Esophagus squamous epithelium (tissue), 5 donors: ENCODE data around the gene CNP. TPM values are rescaled to one million over a fixed set of nuclear protein-coding genes. Genes with fewer than 3 reads are reported as not detected.

Experiments used
- DNase-seq: peaks from one replicate; lab custom pipeline; 2025; lab: John Stamatoyannopoulos, UW
- H3K27ac ChIP-seq, 4 donors: fragments of 200-600 bp; sonication (generic); one replicate each; pipeline ENCODE4 v1.5.1; 2016 to 2019; ENCODE audit warnings: mild to moderate bottlenecking in 1 of 4
- H3K27me3 ChIP-seq, 4 donors: fragments of 200-600 bp; sonication (generic); 1 replicate in 3 of 4; 2 replicates in 1 of 4; pipeline versions ENCODE4 v1.5.1 to v1.6.0; 2017 to 2021; ENCODE audit warnings: antibody characterized with exemption in 1 of 4
- H3K36me3 ChIP-seq, 3 donors: fragments of 200-600 bp; sonication (generic); one replicate each; pipeline ENCODE4 v1.5.1; 2016 to 2019
- H3K4me1 ChIP-seq, 3 donors: fragments of 200-600 bp; sonication (generic); one replicate each; pipeline ENCODE4 v1.5.1; 2017 to 2019
- H3K4me3 ChIP-seq, 4 donors: fragments of 200-600 bp; sonication (generic); 1 replicate in 3 of 4; 2 replicates in 1 of 4; pipeline ENCODE4 v1.5.1; 2016 to 2019; ENCODE audit warnings: mild to moderate bottlenecking in 2 of 4, moderate library complexity in 1 of 4
- H3K9me3 ChIP-seq, 3 donors: fragments of 200-600 bp; sonication (generic); one replicate each; pipeline ENCODE4 v1.5.1; 2016 to 2019
- CTCF ChIP-seq, 6 experiments: fragments of 450-650 bp in 4 of 6; fragments of 200-600 bp in 2 of 6; sonication (generic) in 2 of 6; IDR thresholded peaks; one replicate each; pipeline ENCODE4 v1.5.1; 2016 to 2019; ENCODE audit warnings: antibody characterized with exemption in 6 of 6, mild to moderate bottlenecking in 4 of 6, moderate library complexity in 4 of 6
- POLR2A ChIP-seq, 4 donors: fragments of 450-650 bp; IDR thresholded peaks; one replicate each; pipeline ENCODE4 v1.6.1; 2017; ENCODE audit warnings: antibody characterized with exemption in 4 of 4, mild to moderate bottlenecking in 4 of 4, moderate library complexity in 3 of 4
- WGBS, 2 donors: methylation state at CpG; one replicate each; pipeline ENCODE4 v1.1.5; 2018; 5-methylcytosine and 5-hydroxymethylcytosine counted together
- intact Hi-C: fragments of 100-400 bp; cut with DNase I; formaldehyde crosslinking; loops from one replicate; pipeline ENCODE4 v1.15.0; 2022
- total RNA-seq, 4 donors: library from RNA; depleted of rRNA; stranded (reverse); fragments of >200 nt; gene quantifications; one replicate each; pipeline ENCODE4 v1.1.0, GENCODE V29; 2016
- donor health status: DM: yes; HTN: yes; CAD: no.

Gene CNP
- total RNA-seq, 4 donors from 2014 or later = 45.3 to 66.0 (median 53.0) TPM

- no peaks in the 10 kb centered on the region for H3K9me3 ChIP-seq
- intact Hi-C loops = loop anchor here (5.0 kb wide), 1 partner anchor 44 kb away; no protein-coding TSS in a partner anchor
- H3K36me3 ChIP-seq = peaks cover 0 to 59% (median 29%) of the 10 kb centered on the region in 3 donors
- TF ChIP-seq POLR2A (IDR thresholded peaks at IDR 0.05) (no peak), CTCF (IDR thresholded peaks at IDR 0.05) (no peak)
- H3K27ac ChIP-seq = no peak overlapping the region
- no peak for DNase-seq
- H3K27me3 ChIP-seq = no peaks in the 10 kb centered on the region
- H3K4me3 ChIP-seq = peak overlapping the region in 1 of 4 donors; percentile 96
- H3K4me1 ChIP-seq = peaks cover 41 to 85% (median 53%) of the 10 kb centered on the region in 3 donors
- WGBS, 2 donors = 82 to 87% methylated on average over 3 to 4 of the region's 10 CpGs
These were observed 2.1 kb downstream of the CNP start for GRCh38 chr17:41968676-41969075.

GRCh38 chr17:41970901-41971331, 4.3 kb downstream of the CNP start:
- intact Hi-C loops = no loop called here
- TF ChIP-seq POLR2A (IDR thresholded peaks at IDR 0.05) (no peak), CTCF (IDR thresholded peaks at IDR 0.05) (no peak)
- H3K4me3 ChIP-seq = no peak overlapping the region
- DNase-seq = no peak
- peaks cover 57 to 94% (median 58%) of the 10 kb centered on the region in 3 donors for H3K4me1 ChIP-seq
- H3K36me3 ChIP-seq = peaks cover 11 to 81% (median 43%) of the 10 kb centered on the region in 3 donors
- no peaks in the 10 kb centered on the region for H3K9me3 ChIP-seq
- no peaks in the 10 kb centered on the region for H3K27me3 ChIP-seq
- 66 to 86% methylated on average over 5 of the region's 5 CpGs for WGBS, 2 donors
- no peak overlapping the region for H3K27ac ChIP-seq

- no peaks in the 10 kb centered on the region for H3K9me3 ChIP-seq
- no peak overlapping the region for H3K4me3 ChIP-seq
- intact Hi-C loops = no loop called here
- no peak for DNase-seq
- no peaks in the 10 kb centered on the region for H3K27me3 ChIP-seq
- H3K27ac ChIP-seq = peak overlapping the region in 2 of 4 donors; percentile 88
- H3K36me3 ChIP-seq = peaks cover 16 to 92% (median 46%) of the 10 kb centered on the region in 3 donors
- H3K4me1 ChIP-seq = peaks cover 65 to 98% (median 66%) of the 10 kb centered on the region in 3 donors
- TF ChIP-seq POLR2A (IDR thresholded peaks at IDR 0.05) (no peak), CTCF (IDR thresholded peaks at IDR 0.05) (no peak)
- WGBS, 2 donors = 83 to 92% methylated on average over 6 to 13 of the region's 18 CpGs
These were observed 5.3 kb downstream of the CNP start for GRCh38 chr17:41971721-41972523.

GRCh38 chr17:41972571-41973407, 6.2 kb downstream of the CNP start:
- Histone ChIP-seq H3K9me3 (no peaks in the 10 kb centered on the region), H3K36me3 (peaks cover 21 to 100% (median 46%) of the 10 kb centered on the region in 3 donors), H3K27ac (peak overlapping the region; percentile 32 to 88 (median 72)), H3K4me1 (peaks cover 67 to 100% (median 68%) of the 10 kb centered on the region in 3 donors), H3K4me3 (no peak overlapping the region), H3K27me3 (no peaks in the 10 kb centered on the region)
- intact Hi-C loops = no loop called here
- TF ChIP-seq CTCF (IDR thresholded peaks at IDR 0.05) (no peak), POLR2A (IDR thresholded peaks at IDR 0.05) (no peak)
- WGBS, 2 donors = 55 to 57% methylated on average over 16 to 18 of the region's 22 CpGs
- DNase-seq = no peak
